ENCODE results near the gene FMNL2.
A peak's percentile ranks its signal among the peaks of the same experiment; 100 is the strongest.

Gene FMNL2

DNA sequence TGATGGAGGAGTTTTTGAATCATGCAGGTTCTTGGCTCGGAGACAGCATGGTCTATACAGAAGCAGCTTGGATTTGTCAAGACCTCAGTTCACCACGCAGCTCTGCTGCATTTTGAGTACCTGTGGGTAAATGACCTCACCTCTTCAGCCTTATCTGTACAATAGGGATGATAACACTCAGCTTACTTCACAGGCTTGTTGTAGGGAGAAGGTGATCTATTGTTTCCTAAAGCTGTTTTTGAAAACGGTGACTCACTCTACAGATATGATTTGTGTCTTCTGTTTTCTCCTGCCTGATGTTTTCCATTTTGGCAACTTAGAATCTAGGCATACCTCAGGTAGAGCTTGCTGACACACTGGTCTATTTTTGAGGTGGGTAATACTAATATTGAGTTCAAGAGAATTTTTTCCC lies 80.3 kb downstream of the FMNL2 start:
- no peak for DNase-seq (ENCODE audit: low spot score)
- H3K4me3 ChIP-seq, result no peak overlapping the region
- TF ChIP-seq, protein P1, sequence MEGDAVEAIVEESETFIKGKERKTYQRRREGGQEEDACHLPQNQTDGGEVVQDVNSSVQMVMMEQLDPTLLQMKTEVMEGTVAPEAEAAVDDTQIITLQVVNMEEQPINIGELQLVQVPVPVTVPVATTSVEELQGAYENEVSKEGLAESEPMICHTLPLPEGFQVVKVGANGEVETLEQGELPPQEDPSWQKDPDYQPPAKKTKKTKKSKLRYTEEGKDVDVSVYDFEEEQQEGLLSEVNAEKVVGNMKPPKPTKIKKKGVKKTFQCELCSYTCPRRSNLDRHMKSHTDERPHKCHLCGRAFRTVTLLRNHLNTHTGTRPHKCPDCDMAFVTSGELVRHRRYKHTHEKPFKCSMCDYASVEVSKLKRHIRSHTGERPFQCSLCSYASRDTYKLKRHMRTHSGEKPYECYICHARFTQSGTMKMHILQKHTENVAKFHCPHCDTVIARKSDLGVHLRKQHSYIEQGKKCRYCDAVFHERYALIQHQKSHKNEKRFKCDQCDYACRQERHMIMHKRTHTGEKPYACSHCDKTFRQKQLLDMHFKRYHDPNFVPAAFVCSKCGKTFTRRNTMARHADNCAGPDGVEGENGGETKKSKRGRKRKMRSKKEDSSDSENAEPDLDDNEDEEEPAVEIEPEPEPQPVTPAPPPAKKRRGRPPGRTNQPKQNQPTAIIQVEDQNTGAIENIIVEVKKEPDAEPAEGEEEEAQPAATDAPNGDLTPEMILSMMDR (IDR thresholded peaks at IDR 0.05), result no peak
- H3K27ac ChIP-seq, result no peak overlapping the region

DNA sequence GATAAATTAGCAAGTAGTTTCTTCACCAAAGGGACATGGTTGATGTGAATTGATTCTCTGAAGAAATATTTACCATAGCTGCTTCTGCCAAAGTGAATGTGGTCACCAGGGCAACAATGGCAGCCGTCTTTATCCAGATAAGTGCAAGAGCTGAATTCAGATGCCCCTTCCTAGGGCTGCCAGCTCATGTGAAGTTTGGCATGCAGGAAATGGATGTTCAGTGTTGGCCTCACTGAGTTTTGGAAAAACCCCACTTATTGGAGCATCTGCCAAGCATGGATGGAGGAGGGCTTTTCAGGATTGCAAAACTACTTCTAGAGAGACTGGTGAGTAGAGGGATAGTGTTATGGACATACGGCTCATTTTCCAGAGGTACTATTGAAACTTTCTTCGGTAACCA lies 80.8 kb downstream of the FMNL2 start:
- TF ChIP-seq, protein P1 (IDR thresholded peaks at IDR 0.05), result no peak
- no peak for DNase-seq (ENCODE audit: low spot score)
- H3K4me3 ChIP-seq, result no peak overlapping the region
- no peak overlapping the region for H3K27ac ChIP-seq

DNA sequence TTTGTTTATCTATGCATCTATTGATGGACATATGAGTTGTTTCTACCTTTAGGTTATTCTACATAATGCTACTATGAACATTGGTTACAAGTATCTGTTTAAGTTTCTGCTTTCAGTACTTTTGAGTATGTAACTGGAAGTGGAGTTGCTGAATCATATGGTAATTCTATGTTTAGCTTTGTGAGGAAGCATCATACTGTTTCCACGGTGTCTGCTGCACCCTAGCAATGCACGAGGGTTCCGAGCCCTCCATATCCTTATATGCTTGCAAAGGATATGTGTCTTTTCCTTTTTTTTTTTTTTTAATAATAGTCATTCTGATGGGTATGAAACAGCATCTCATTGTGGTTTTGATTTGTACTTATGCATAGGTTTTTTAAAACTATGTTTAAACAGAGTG lies 83.7 kb downstream of the FMNL2 start:
- H3K4me3 ChIP-seq, result no peak overlapping the region
- peak overlapping the region in 1 of 2 donors; percentile 0 for H3K27ac ChIP-seq
- DNase-seq (ENCODE audit: low spot score), result no peak
- TF ChIP-seq, protein P1 (IDR thresholded peaks at IDR 0.05), result no peak

DNA sequence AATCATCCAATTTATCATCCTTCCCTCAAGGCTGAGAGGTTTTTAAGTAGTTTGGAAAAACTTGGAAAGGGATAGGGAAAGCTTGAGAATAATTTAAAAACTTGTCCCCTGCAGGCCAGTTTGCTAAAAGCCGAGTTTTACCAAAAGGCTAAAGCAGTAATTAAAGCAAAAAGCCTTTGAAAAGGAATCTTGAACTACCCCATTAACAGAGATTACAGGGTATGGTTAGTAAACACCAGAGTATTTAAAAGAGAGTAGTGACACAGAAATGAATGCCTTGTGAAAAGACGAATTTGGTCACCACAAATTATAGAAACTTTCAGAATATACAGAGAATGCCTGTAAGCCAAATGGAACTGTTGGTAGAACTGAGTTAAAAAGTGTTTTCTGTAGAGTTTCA lies 85.0 kb downstream of the FMNL2 start:
- H3K4me3 ChIP-seq, result no peak overlapping the region
- TF ChIP-seq, protein P1 (IDR thresholded peaks at IDR 0.05), result no peak
- no peak overlapping the region for H3K27ac ChIP-seq
- DNase-seq (ENCODE audit: low spot score), result no peak

DNA sequence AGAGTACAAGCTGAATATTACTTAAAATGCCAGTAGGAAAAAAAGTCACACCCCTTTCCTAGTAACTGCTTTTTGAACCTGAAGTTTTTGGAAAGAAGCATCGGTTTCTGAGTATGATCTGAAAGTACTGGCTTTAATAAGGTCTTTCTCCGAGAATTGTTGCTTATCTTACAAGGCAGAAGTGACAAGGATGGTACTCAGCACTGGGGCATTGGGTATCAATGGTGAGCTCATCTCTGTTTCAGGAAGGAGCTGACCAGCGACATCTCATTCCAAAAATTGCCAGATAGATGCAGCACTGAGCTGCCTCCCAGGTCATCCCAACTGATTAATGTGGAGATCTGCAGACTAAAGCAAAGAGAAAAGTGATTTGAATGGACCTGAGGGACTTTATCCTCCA lies 85.4 kb downstream of the FMNL2 start:
- no peak for DNase-seq (ENCODE audit: low spot score)
- Histone ChIP-seq H3K4me3 (no peak overlapping the region), H3K27ac (peak overlapping the region in 1 of 2 donors; percentile 75)
- TF ChIP-seq, protein P1 (IDR thresholded peaks at IDR 0.05), result no peak

DNA sequence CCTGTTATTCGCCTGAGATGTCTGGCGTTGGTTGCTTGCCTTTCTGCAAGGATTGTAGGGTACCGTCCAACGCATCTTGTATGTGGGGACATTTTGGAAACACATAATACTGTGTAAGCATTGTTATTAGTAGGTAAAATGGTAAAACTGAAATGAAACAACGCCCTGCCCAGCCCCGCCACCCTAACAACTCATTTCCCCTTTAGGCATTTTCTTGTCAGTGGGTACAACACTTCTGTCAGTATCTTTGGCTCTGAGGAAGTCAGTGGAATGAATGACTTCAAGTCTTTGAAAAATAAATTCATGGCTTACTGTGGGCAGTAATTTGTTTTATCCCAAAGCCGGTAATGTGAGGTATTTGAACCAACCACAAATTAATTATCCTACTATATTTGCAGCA lies 86.0 kb downstream of the FMNL2 start:
- H3K27ac ChIP-seq, result peak overlapping the region; percentile 11 to 75
- no peak for DNase-seq (ENCODE audit: low spot score)
- no peak overlapping the region for H3K4me3 ChIP-seq

More for the DNA sequence above, 86.0 kb downstream of the FMNL2 start:
- TF ChIP-seq, protein P1 (IDR thresholded peaks at IDR 0.05), result no peak
